Keratinocyte (primary cell): Measurements from ENCODE around the gene MRPL41. TPM values are rescaled to one million over a fixed set of nuclear protein-coding genes. Genes with fewer than 3 reads are reported as not detected.

ENCODE experiments used
- DNase-seq: peaks from one replicate; pipeline ENCODE4 v3.0.0-alpha.2; 2011; ENCODE audit warnings: low read depth, missing footprints, low spot score
- FAIRE-seq: peaks from 2 replicates; lab custom pipeline; 2011; peaks lifted over from hg19 to GRCh38; lab: Jason Lieb, UNC
- H2AFZ ChIP-seq: 2 replicates; pipeline ENCODE4 v1.6.0; 2012; ENCODE audit warnings: low read length, control low read depth, inconsistent platforms; ENCODE audit not compliant: control insufficient read depth
- H3K27ac ChIP-seq: 2 replicates; pipeline ENCODE4 v1.5.1; 2011; ENCODE audit warnings: low read length; ENCODE audit not compliant: control insufficient read depth, insufficient read depth
- H3K27me3 ChIP-seq: 3 replicates; pipeline ENCODE4 v1.6.0; 2011; ENCODE audit warnings: low read length; ENCODE audit not compliant: control insufficient read depth, insufficient read depth; ENCODE audit errors: extremely low read depth
- H3K36me3 ChIP-seq, 2 experiments: 2 replicates in 1 of 2; 3 replicates in 1 of 2; pipeline ENCODE4 v1.5.1; 2011; ENCODE audit warnings: low read length in 2 of 2, mild to moderate bottlenecking in 1 of 2; ENCODE audit not compliant: control insufficient read depth in 2 of 2, insufficient read depth in 2 of 2; ENCODE audit errors: extremely low read depth in 1 of 2
- H3K4me1 ChIP-seq: 3 replicates; pipeline ENCODE4 v1.5.1; 2011; ENCODE audit warnings: low read length; ENCODE audit not compliant: control insufficient read depth, insufficient read depth; ENCODE audit errors: extremely low read depth
- H3K4me2 ChIP-seq: 3 replicates; pipeline ENCODE4 v1.6.0; 2011; ENCODE audit warnings: low read depth, low read length; ENCODE audit not compliant: control insufficient read depth, insufficient read depth; ENCODE audit errors: extremely low read depth
- H3K4me3 ChIP-seq, 3 experiments: fragments of 200-600 bp in 1 of 3; sonication (generic) in 1 of 3; 2 replicates in 2 of 3; 3 replicates in 1 of 3; pipeline ENCODE4 v1.5.1; 2011 to 2016; ENCODE audit warnings: low read length in 3 of 3, mild to moderate bottlenecking in 3 of 3, control low read depth in 2 of 3, inconsistent platforms in 1 of 3, low read depth in 1 of 3, mixed read lengths in 1 of 3, mixed run types in 1 of 3, moderate library complexity in 1 of 3; ENCODE audit not compliant: control insufficient read depth in 2 of 3, insufficient read depth in 2 of 3; ENCODE audit errors: extremely low read depth in 1 of 3
- H3K79me2 ChIP-seq: 2 replicates; pipeline ENCODE4 v1.6.0; 2012; ENCODE audit warnings: low read length; ENCODE audit not compliant: control insufficient read depth, insufficient read depth
- H3K9ac ChIP-seq: 3 replicates; pipeline ENCODE4 v1.6.0; 2011; ENCODE audit warnings: low read length; ENCODE audit not compliant: control insufficient read depth, insufficient read depth; ENCODE audit errors: extremely low read depth
- H3K9me1 ChIP-seq: 3 replicates; pipeline ENCODE4 v1.6.0; 2011; ENCODE audit warnings: low read length; ENCODE audit not compliant: control insufficient read depth, insufficient read depth; ENCODE audit errors: extremely low read depth
- H3K9me3 ChIP-seq: 2 replicates; pipeline ENCODE4 v1.5.1; 2012; ENCODE audit warnings: low read depth, low read length; ENCODE audit not compliant: control insufficient read depth
- H4K20me1 ChIP-seq: 3 replicates; pipeline ENCODE4 v1.6.0; 2011; ENCODE audit warnings: low read length; ENCODE audit not compliant: control insufficient read depth, insufficient read depth; ENCODE audit errors: extremely low read depth
- CTCF ChIP-seq, 3 experiments: IDR thresholded peaks in 1 of 3; conservative IDR thresholded peaks in 1 of 3; optimal IDR thresholded peaks in 1 of 3; 2 replicates in 2 of 3; 3 replicates in 1 of 3; pipeline versions ENCODE3 to v1.5.1; 2011; ENCODE audit warnings: low read length in 3 of 3, mild to moderate bottlenecking in 3 of 3, moderate library complexity in 2 of 3, control low read depth in 1 of 3, inconsistent platforms in 1 of 3; ENCODE audit not compliant: insufficient read depth in 2 of 3; ENCODE audit errors: extremely low read depth in 1 of 3
- EZH2 ChIP-seq: IDR thresholded peaks from one replicate; pipeline ENCODE4 v1.6.1; 2012; ENCODE audit warnings: inconsistent platforms, mild to moderate bottlenecking, low read length, moderate library complexity
- dilution Hi-C: fragments of 300-500 bp; cut with MboI; formaldehyde crosslinking; loops from one replicate; pipeline ENCODE4 v1.7.0; 2020; ENCODE audit warnings: low sequenced_read_pairs; ENCODE audit not compliant: extremely low pct_ligation_motif_present
- polyA plus RNA-seq, 5 experiments: library from polyadenylated mRNA; depleted of rRNA in 3 of 5; stranded (reverse) in 3 of 5; stranded (forward) in 1 of 5; unstranded in 1 of 5; fragments of >200 nt; gene quantifications; 1 replicate in 1 of 5; 2 replicates in 3 of 5; 3 replicates in 1 of 5; pipeline versions ENCODE4 v1.2.1 to v1.2.3, GENCODE V29; 2011 to 2012; ENCODE audit warnings: missing spikeins in 2 of 5, low read depth in 1 of 5, low replicate concordance in 1 of 5

Gene MRPL41
- polyA plus RNA-seq, 1 donor (not counting 4 experiments of a cell fraction or from before 2014, with no cell fraction given), result 18.1 TPM

GRCh38 chr9:137504432-137504777, 47.3 kb upstream of the MRPL41 start:
- no peaks in the 10 kb centered on the region for H4K20me1 ChIP-seq
- no peak for FAIRE-seq
- no peaks in the 10 kb centered on the region for H3K36me3 ChIP-seq

GRCh38 chr9:137505421-137506140, 46.1 kb upstream of the MRPL41 start:
- Histone ChIP-seq H3K36me3 (no peaks in the 10 kb centered on the region), H3K9me3 (no peaks in the 10 kb centered on the region), H3K4me1 (no peaks in the 10 kb centered on the region), H3K9me1 (no peaks in the 10 kb centered on the region), H3K4me2 (no peak overlapping the region), H3K4me3 (no peak overlapping the region), H3K27me3 (no peaks in the 10 kb centered on the region), H4K20me1 (no peaks in the 10 kb centered on the region), H3K27ac (no peak overlapping the region), H2AFZ (no peak overlapping the region), H3K9ac (no peak overlapping the region), H3K79me2 (no peaks in the 10 kb centered on the region)
- TF ChIP-seq CTCF (optimal IDR thresholded peaks at IDR 0.05 in 1 of 3, IDR thresholded peaks at IDR 0.05 in 1 of 3, conservative IDR thresholded peaks at IDR 0.05 in 1 of 3; ENCODE audit: extremely low read depth in 1 of 3, insufficient read depth in 2 of 3, low read length in 3 of 3), result no peak
- no peak for TF ChIP-seq EZH2
- DNase-seq, result no peak
- dilution Hi-C loops, result no loop called here
- no peak for FAIRE-seq

More at GRCh38 chr9:137504432-137504777, 47.3 kb upstream of the MRPL41 start:
- Histone ChIP-seq H3K9ac (no peak overlapping the region), H3K4me2 (no peak overlapping the region), H3K27me3 (no peaks in the 10 kb centered on the region), H3K4me3 (no peak overlapping the region), H3K27ac (no peak overlapping the region), H3K9me3 (no peaks in the 10 kb centered on the region), H3K9me1 (no peaks in the 10 kb centered on the region), H3K79me2 (no peaks in the 10 kb centered on the region), H3K4me1 (no peaks in the 10 kb centered on the region), H2AFZ (no peak overlapping the region)
- TF ChIP-seq CTCF (optimal IDR thresholded peaks at IDR 0.05 in 1 of 3, IDR thresholded peaks at IDR 0.05 in 1 of 3, conservative IDR thresholded peaks at IDR 0.05 in 1 of 3; ENCODE audit: extremely low read depth in 1 of 3, insufficient read depth in 2 of 3, low read length in 3 of 3), result no peak
- TF ChIP-seq EZH2, result no peak
- no peak for DNase-seq
- dilution Hi-C loops, result no loop called here
